HG03521 (cell line): Measurements from ENCODE around the gene GID4.

Experiments used
- ATAC-seq: cut with Tn5 transposase; IDR thresholded peaks from one replicate; pipeline ENCODE4 v1.9.1; 2021; ENCODE audit warnings: mild to moderate bottlenecking, moderate library complexity; ENCODE audit not compliant: unreplicated experiment

Gene GID4

GRCh38 chr17:18041776-18042175 lies 2.6 kb downstream of the GID4 start:
- ATAC-seq, result no peak

GRCh38 chr17:18042983-18043382 lies 3.8 kb downstream of the GID4 start:
- ATAC-seq, result no peak

GRCh38 chr17:18043491-18043890 lies 4.3 kb downstream of the GID4 start:
- ATAC-seq, result no peak

GRCh38 chr17:18044609-18045008 lies 5.4 kb downstream of the GID4 start:
- no peak for ATAC-seq

- ATAC-seq, result no peak
Observed at GRCh38 chr17:18045691-18046350, 6.6 kb downstream of the GID4 start.

- no peak for ATAC-seq
Observed at GRCh38 chr17:18055597-18055996, 16.4 kb downstream of the GID4 start.

DNA sequence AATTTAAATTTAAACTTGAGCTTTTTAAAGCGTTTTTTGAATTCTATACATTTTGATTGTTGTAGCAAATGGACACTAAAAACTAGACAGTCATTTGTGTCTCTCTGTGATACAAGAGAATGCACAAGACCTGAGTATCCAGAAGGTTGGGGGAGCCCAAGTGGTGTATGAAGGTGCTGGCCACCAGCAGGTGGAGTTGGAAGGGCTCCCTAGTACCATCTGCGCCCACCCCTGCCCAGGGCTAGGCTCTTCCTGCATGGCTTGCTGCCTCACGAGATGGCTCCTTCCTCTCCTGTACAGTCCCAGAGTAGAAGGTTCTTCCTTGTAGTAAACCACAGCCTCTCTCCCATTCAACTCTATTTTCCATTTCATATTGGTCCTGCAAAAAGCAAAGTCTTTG lies 17.0 kb downstream of the GID4 start:
- ATAC-seq, result no peak

DNA sequence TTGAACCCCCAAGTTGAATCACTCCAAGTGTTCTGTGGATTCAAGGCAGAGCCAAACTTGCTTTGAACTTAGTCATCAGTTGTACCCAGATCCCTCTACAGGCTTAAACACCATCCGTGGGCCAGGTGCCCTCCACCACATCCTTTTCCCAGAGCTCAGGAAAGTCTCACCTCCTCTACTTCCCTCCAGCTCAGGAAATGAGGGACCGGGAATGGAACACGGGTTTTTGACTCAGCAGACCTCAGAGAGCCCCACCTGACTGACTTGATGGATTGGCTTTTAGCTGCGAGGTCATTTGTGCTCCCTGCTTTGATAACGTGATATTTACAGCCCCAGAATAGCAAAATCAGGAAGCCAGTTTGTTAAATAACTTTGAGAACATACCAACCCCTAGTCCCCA lies 20.1 kb downstream of the GID4 start:
- ATAC-seq, result no peak

- ATAC-seq, result no peak
Observed at GRCh38 chr17:18064053-18064452, 24.8 kb downstream of the GID4 start.

GRCh38 chr17:18065546-18065945 lies 26.3 kb downstream of the GID4 start:
- no peak for ATAC-seq

DNA sequence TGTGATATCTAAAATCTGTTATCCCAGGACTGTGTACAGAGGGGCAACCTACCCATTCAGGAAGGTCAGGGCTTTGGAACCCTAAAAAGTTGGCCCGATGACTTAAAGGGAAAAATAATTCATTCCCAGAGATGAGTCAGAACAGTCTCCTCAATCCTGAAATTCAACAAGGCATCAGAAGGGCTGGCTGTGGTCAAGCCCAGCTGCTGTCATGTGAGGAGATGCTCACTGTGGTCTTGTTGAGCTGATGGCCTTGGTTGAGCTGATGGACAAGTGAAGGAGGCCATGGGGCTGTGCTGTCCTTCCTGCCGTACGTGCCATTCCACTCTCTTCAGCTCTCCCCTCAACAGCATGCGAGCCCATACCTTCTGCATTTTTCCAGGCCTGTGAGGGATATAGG lies 27.7 kb downstream of the GID4 start:
- ATAC-seq, result no peak

- ATAC-seq, result no peak
Observed at GRCh38 chr17:18069101-18069500, 29.9 kb downstream of the GID4 start.

DNA sequence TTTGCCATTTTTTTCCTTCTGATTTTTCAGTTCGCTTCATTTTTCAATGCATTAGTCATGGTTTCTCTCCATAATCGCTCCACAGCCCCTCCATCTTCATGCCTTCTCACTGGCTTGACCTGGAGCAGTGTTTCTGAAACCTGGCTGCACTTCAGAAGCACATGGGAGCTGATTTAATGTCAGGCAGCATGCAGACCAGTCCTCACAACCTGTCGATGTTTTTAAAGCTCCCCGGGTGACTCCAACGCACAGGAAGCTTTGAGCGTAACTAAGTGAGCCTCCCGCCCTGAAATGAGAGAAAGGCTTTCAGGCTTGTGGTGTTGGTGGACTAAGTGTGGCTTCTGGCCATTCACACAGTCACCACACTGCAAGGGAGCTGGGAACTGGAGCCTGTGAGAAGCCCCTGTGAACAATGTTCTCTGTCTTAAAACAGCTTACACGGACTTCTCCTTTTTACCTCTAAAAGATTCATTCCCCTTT lies 31.7 kb downstream of the GID4 start:
- ATAC-seq, result no peak

- no peak for ATAC-seq
Observed at GRCh38 chr17:18071751-18072150, 32.5 kb downstream of the GID4 start.

DNA sequence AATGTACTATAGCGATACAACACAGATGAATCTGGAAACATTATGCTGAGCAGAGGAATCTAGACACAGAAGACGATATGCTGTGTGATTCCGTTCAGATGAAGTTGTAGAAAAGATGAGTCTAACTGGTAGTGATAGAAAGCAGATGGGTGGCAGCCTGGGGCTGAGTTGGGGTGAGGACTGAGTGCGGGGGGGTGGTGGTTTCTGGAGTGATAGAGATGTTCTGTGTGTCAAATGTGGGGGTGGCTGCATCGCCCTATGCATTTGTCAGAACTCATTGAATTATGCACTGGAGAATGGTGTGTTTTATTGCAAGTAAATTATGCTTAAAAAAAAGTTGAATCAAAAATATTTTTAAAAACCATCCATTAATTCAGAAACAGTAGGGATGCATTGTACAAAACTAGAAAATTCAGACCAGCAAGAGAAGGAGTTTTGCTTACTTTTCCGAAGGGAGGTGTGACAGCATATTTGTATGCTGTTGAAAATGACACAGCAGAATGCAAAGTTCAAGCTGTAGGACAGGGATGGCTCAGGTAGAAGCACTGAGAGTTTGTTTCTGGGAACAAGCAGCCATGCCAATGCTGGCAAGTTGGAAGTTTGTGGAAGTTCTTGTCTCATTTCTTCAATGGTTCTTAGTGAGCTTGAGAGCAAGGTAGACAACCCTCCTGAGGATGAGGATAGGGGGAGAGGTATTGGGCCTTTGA lies 35.5 kb downstream of the GID4 start:
- ATAC-seq, result no peak

DNA sequence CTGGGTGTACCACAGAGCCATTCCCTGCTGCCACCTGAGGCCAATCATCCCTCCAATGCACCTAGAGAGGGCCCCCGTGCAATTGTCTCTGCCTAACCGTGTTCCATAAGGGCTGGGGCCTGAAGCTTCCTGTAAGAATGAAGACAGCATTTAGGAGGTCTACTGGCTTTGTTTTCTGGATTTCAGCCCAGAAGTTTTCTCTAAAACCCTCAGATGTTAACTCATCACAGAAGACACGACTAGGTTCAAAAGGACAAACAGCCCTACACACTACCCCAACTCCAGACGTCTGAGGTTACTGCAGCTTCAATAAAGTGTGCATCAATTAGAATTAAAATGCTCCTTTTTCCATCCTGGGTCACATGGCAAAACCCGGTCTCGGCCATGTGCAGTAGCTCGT lies 37.7 kb downstream of the GID4 start:
- no peak for ATAC-seq

DNA sequence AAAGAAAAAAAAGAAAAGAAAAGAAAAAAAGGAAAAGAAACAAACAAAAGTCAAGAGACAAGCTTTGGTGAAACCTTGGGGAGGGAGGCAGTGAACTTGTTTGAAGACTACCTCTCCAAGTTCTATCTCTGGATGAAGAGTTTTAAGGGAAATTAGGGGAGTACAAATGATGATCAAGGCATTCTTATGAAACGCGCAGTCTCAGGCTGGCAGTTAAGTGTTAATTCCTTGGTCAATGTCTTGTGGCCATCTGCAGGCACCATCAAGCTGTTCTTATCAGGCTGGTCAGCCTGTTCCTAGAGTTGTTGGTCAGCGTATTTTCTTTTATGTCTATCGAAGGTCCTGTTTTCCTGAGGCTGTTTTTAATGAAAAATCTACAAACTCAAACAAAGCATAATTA lies 40.3 kb downstream of the GID4 start:
- ATAC-seq, result no peak

DNA sequence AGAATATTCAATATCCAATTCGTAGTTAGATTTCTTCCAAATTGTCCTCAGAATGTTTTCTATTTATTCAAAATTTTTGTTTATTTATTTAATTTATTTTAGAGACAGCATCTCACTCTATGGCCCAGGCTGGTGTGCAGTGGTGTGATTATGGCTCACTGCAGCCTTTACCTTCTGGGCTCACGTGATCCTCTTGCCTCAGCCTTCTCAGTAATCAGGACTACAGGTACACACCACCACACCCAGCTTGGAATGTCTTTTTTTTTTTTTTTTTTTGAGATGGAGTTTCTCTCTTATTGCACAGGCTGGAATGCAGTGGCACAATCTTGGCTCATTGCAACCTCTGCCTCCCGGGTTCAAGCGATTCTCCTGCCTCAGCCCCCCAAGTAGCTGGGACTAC lies 45.0 kb downstream of the GID4 start:
- ATAC-seq, result no peak

GRCh38 chr17:18087610-18088491 lies 48.6 kb downstream of the GID4 start, which contains the start of gene DRG2:
DRG2 (plus strand) TSS chr17:18087948; CDS start chr17:18088024, 76 bp downstream.
- ATAC-seq, result peak; percentile 84

DNA sequence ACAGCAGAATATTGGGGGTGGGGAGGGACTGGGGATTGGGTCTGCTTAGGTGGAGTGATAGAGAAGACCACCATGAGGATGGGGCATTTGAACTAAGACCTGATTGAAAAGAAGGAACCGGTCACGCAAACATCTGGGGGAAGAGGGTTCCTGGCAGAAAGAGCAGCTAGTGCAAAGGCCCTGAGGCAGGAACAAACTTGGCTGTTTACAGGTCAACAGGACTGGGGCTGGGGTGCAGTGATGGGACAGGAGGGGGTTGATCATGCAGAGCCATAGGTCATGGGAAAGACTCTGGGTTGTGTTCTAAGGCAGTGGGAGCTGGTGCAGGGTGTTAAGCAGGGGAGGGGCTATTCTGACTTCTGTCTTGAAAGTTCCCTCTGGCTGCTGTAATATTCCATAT lies 50.4 kb downstream of the GID4 start:
- ATAC-seq, result no peak

- ATAC-seq, result no peak
Observed at GRCh38 chr17:18093616-18094408, 54.6 kb downstream of the GID4 start.
